CD4-positive, CD25-positive, alpha-beta regulatory T cell (primary cell): ENCODE data around the gene TELO2. TPM values are rescaled to one million over a fixed set of nuclear protein-coding genes. Genes with fewer than 3 reads are reported as not detected.
A peak's percentile ranks its signal among the peaks of the same experiment; 100 is the strongest.
"Not testable (repeated sequence)": the region's sequence is repeated elsewhere in the genome, so short reads cannot be mapped to it uniquely, and the experiment has no call there.

ENCODE experiments used
- ATAC-seq, 2 donors: fragments of 150-1000 bp; cut with Tn5 transposase; one replicate each; pipeline ENCODE4 v1.10.0; 2021; ENCODE audit warnings: low read depth in 2 of 2, moderate number of reproducible peaks in 2 of 2, moderate library complexity in 1 of 2
- DNase-seq, 3 donors: peaks; one replicate each; pipeline versions ENCODE4 v3.0.0 to v3.0.0-alpha.2; 2012 to 2022; ENCODE audit warnings: mixed read lengths in 1 of 3
- H3K27ac ChIP-seq: one replicate; pipeline ENCODE4 v1.7.0; 2013; ENCODE audit warnings: mild to moderate bottlenecking, low read length; ENCODE audit not compliant: insufficient read depth, poor library complexity, severe bottlenecking
- H3K27me3 ChIP-seq: one replicate; pipeline ENCODE4 v1.7.0; 2013; ENCODE audit warnings: low read length; ENCODE audit not compliant: control insufficient read depth, insufficient read depth
- H3K36me3 ChIP-seq: one replicate; pipeline ENCODE4 v1.7.0; 2013; ENCODE audit warnings: mild to moderate bottlenecking, low read length, moderate library complexity; ENCODE audit not compliant: control insufficient read depth, insufficient read depth
- H3K4me1 ChIP-seq: 2 replicates; pipeline ENCODE4 v1.7.0; 2013; ENCODE audit warnings: mild to moderate bottlenecking, low read length; ENCODE audit not compliant: insufficient read depth, control insufficient read depth, poor library complexity, severe bottlenecking
- H3K4me3 ChIP-seq: one replicate; pipeline ENCODE4 v1.7.0; 2013; ENCODE audit warnings: low read depth, mild to moderate bottlenecking, low read length, moderate library complexity
- H3K9me3 ChIP-seq, 2 experiments: 1 replicate in 1 of 2; 2 replicates in 1 of 2; pipeline ENCODE4 v1.7.0; 2013; ENCODE audit warnings: low read length in 2 of 2, mild to moderate bottlenecking in 1 of 2, moderate library complexity in 1 of 2; ENCODE audit not compliant: control insufficient read depth in 2 of 2
- H3K27ac Mint-ChIP-seq, 3 donors: one replicate each; pipeline ENCODE4 v1.8.0; 2020 to 2022; ENCODE audit warnings: mild to moderate bottlenecking in 3 of 3, mixed read lengths in 3 of 3, moderate library complexity in 2 of 3
- H3K27me3 Mint-ChIP-seq: one replicate; pipeline ENCODE4 v1.8.0; 2022; ENCODE audit warnings: mild to moderate bottlenecking, mixed read lengths
- H3K36me3 Mint-ChIP-seq: one replicate; pipeline ENCODE4 v1.8.0; 2020; ENCODE audit warnings: mixed read lengths
- H3K4me1 Mint-ChIP-seq, 4 donors: one replicate each; pipeline ENCODE4 v1.8.0; 2020 to 2022; ENCODE audit warnings: mixed read lengths in 4 of 4, mild to moderate bottlenecking in 1 of 4
- H3K4me3 Mint-ChIP-seq, 4 donors: one replicate each; pipeline ENCODE4 v1.8.0; 2020 to 2022; ENCODE audit warnings: mild to moderate bottlenecking in 4 of 4, mixed read lengths in 4 of 4, moderate library complexity in 3 of 4
- H3K9me3 Mint-ChIP-seq, 7 donors: one replicate each; pipeline ENCODE4 v1.8.0; 2020 to 2022; ENCODE audit warnings: mixed read lengths in 7 of 7, mild to moderate bottlenecking in 3 of 7, moderate library complexity in 2 of 7
- polyA plus RNA-seq, 4 donors: library from polyadenylated mRNA; unstranded; fragments of 300-500 nt; fragmentation: Illumina TruSeq; gene quantifications; one replicate each; pipeline ENCODE4 v1.2.3, GENCODE V29; 2021
- total RNA-seq: library from RNA; stranded (reverse); gene quantifications from one replicate; pipeline ENCODE4 v1.2.3, GENCODE V29; 2022

The TELO2 gene
- total and polyA plus RNA-seq, 5 donors from 2014 or later, result 9.1 to 27.4 (median 12.0) TPM

- no peak overlapping the region for H3K27ac Mint-ChIP-seq
- no peaks in the 10 kb centered on the region for H3K27me3 Mint-ChIP-seq
- H3K4me1 Mint-ChIP-seq, result peaks cover 0 to 38% (median 9%) of the 10 kb centered on the region in 4 donors
- H3K9me3 Mint-ChIP-seq, result no peaks in the 10 kb centered on the region
- Histone ChIP-seq H3K4me3 (no peak overlapping the region), H3K27me3 (no peaks in the 10 kb centered on the region), H3K27ac (no peak overlapping the region), H3K36me3 (peaks cover 6% of the 10 kb centered on the region), H3K4me1 (no peaks in the 10 kb centered on the region), H3K9me3 (no peaks in the 10 kb centered on the region)
- no peak for ATAC-seq
- H3K36me3 Mint-ChIP-seq, result peaks cover 4% of the 10 kb centered on the region
- no peak overlapping the region for H3K4me3 Mint-ChIP-seq
- DNase-seq, result no peak
These were observed 26.1 kb upstream of the TELO2 start for GRCh38 chr16:1466968-1467521.

GRCh38 chr16:1468426-1468810 lies 24.7 kb upstream of the TELO2 start:
- DNase-seq, result no peak
- H3K27ac Mint-ChIP-seq, result peak overlapping the region in 1 of 3 donors; percentile 48

GRCh38 chr16:1469141-1469540 lies 24.0 kb upstream of the TELO2 start:
- H3K4me1 Mint-ChIP-seq, result peaks cover 0 to 55% (median 17%) of the 10 kb centered on the region in 4 donors
- not testable (repeated sequence) for ATAC-seq, H3K9me3 ChIP-seq, H3K36me3 Mint-ChIP-seq, H3K4me3 ChIP-seq, H3K27me3 Mint-ChIP-seq, DNase-seq, H3K27ac Mint-ChIP-seq, H3K36me3 ChIP-seq, H3K27ac ChIP-seq, H3K9me3 Mint-ChIP-seq, H3K4me3 Mint-ChIP-seq, H3K4me1 ChIP-seq, H3K27me3 ChIP-seq

More at GRCh38 chr16:1468426-1468810, 24.7 kb upstream of the TELO2 start:
- Mint-ChIP-seq H3K36me3 (peaks cover 7% of the 10 kb centered on the region), H3K9me3 (no peaks in the 10 kb centered on the region), H3K4me1 (peaks cover 0 to 49% (median 17%) of the 10 kb centered on the region in 4 donors), H3K4me3 (no peak overlapping the region), H3K27me3 (no peaks in the 10 kb centered on the region)
- Histone ChIP-seq H3K4me1 (no peaks in the 10 kb centered on the region), H3K9me3 (no peaks in the 10 kb centered on the region), H3K27me3 (no peaks in the 10 kb centered on the region), H3K27ac (no peak overlapping the region), H3K36me3 (peaks cover 6% of the 10 kb centered on the region), H3K4me3 (no peak overlapping the region)
- no peak for ATAC-seq

- ATAC-seq (no peak), DNase-seq (no peak)
- no peaks in the 10 kb centered on the region for H3K36me3 ChIP-seq
- peaks cover 12% of the 10 kb centered on the region for H3K4me1 ChIP-seq
- H3K27me3 ChIP-seq, result no peaks in the 10 kb centered on the region
- peaks cover 3% of the 10 kb centered on the region for H3K36me3 Mint-ChIP-seq
- no peak overlapping the region for H3K4me3 ChIP-seq
- no peak overlapping the region for H3K4me3 Mint-ChIP-seq
- H3K27ac Mint-ChIP-seq, result peak overlapping the region in 2 of 3 donors; percentile 71 to 81
- no peaks in the 10 kb centered on the region for H3K27me3 Mint-ChIP-seq
- H3K4me1 Mint-ChIP-seq, result peaks cover 0 to 57% (median 17%) of the 10 kb centered on the region in 4 donors
- H3K9me3 ChIP-seq, result no peaks in the 10 kb centered on the region
- no peak overlapping the region for H3K27ac ChIP-seq
- H3K9me3 Mint-ChIP-seq, result no peaks in the 10 kb centered on the region
These were observed 23.4 kb upstream of the TELO2 start for GRCh38 chr16:1469693-1470201.

- no peaks in the 10 kb centered on the region for H3K9me3 Mint-ChIP-seq
- H3K27ac Mint-ChIP-seq, result peak overlapping the region in 1 of 3 donors; percentile 46
- no peak for ATAC-seq
- H3K9me3 ChIP-seq, result no peaks in the 10 kb centered on the region
- peaks cover 3% of the 10 kb centered on the region for H3K36me3 Mint-ChIP-seq
- H3K4me3 Mint-ChIP-seq, result peak overlapping the region in 3 of 4 donors; percentile 34 to 63 (median 54)
- no peak overlapping the region for H3K27ac ChIP-seq
- H3K4me1 Mint-ChIP-seq, result peaks cover 0 to 58% (median 20%) of the 10 kb centered on the region in 4 donors
- no peaks in the 10 kb centered on the region for H3K36me3 ChIP-seq
- no peaks in the 10 kb centered on the region for H3K27me3 Mint-ChIP-seq
- H3K27me3 ChIP-seq, result no peaks in the 10 kb centered on the region
- H3K4me1 ChIP-seq, result peaks cover 18% of the 10 kb centered on the region
- no peak overlapping the region for H3K4me3 ChIP-seq
- DNase-seq, result no peak
These were observed 22.5 kb upstream of the TELO2 start for GRCh38 chr16:1470481-1471251.

- Mint-ChIP-seq H3K27me3 (no peaks in the 10 kb centered on the region), H3K27ac (peak overlapping the region in 1 of 3 donors; percentile 71), H3K9me3 (no peaks in the 10 kb centered on the region), H3K36me3 (peaks cover 3% of the 10 kb centered on the region), H3K4me3 (peak overlapping the region in 2 of 4 donors; percentile 36 to 63), H3K4me1 (peaks cover 0 to 60% (median 20%) of the 10 kb centered on the region in 4 donors)
- H3K36me3 ChIP-seq, result no peaks in the 10 kb centered on the region
- no peak overlapping the region for H3K27ac ChIP-seq
- DNase-seq (no peak), ATAC-seq (no peak)
- H3K27me3 ChIP-seq, result no peaks in the 10 kb centered on the region
- peaks cover 20% of the 10 kb centered on the region for H3K4me1 ChIP-seq
- no peak overlapping the region for H3K4me3 ChIP-seq
- H3K9me3 ChIP-seq, result no peaks in the 10 kb centered on the region
These were observed 21.5 kb upstream of the TELO2 start for GRCh38 chr16:1471569-1472194.

- H3K4me3 ChIP-seq, result no peak overlapping the region
- H3K27ac Mint-ChIP-seq, result peak overlapping the region in 2 of 3 donors; percentile 17 to 76
- peaks cover 0 to 1% (median 0%) of the 10 kb centered on the region in 7 donors for H3K9me3 Mint-ChIP-seq
- H3K4me1 ChIP-seq, result peaks cover 20% of the 10 kb centered on the region
- peaks cover 0 to 53% (median 20%) of the 10 kb centered on the region in 4 donors for H3K4me1 Mint-ChIP-seq
- H3K36me3 Mint-ChIP-seq, result peaks cover 3% of the 10 kb centered on the region
- DNase-seq (no peak), ATAC-seq (no peak)
- peak overlapping the region; percentile 47 to 90 (median 86) for H3K4me3 Mint-ChIP-seq
- H3K9me3 ChIP-seq, result no peaks in the 10 kb centered on the region
- no peaks in the 10 kb centered on the region for H3K36me3 ChIP-seq
- H3K27me3 ChIP-seq, result no peaks in the 10 kb centered on the region
- no peaks in the 10 kb centered on the region for H3K27me3 Mint-ChIP-seq
- no peak overlapping the region for H3K27ac ChIP-seq
These were observed 20.2 kb upstream of the TELO2 start for GRCh38 chr16:1472974-1473373.
